Common myeloid progenitor, CD34-positive (primary cell): ENCODE data around the gene TMEM120B.
"Not testable (repeated sequence)": the region's sequence is repeated elsewhere in the genome, so short reads cannot be mapped to it uniquely, and the experiment has no call there.

Experiments
- CTCF ChIA-PET: fragments of 350-600 bp; sonication (Branson Sonifier 250); formaldehyde crosslinking; loops from one replicate; lab custom pipeline; 2021; ENCODE audit warnings: antibody characterized with exemption; lab: Charles Lee
- POLR2A ChIA-PET: fragments of 350-600 bp; sonication (Branson Sonifier 250); formaldehyde crosslinking; loops from one replicate; lab custom pipeline; 2021; ENCODE audit warnings: antibody characterized with exemption; lab: Charles Lee
- DNase-seq, 3 donors: peaks; one replicate each; pipeline versions ENCODE4 v3.0.0 to v3.0.0-alpha.2; 2013
- H3K27ac ChIP-seq, 2 experiments: 1 replicate in 1 of 2; 2 replicates in 1 of 2; pipeline ENCODE4 v1.7.0; 2013; ENCODE audit warnings: inconsistent platforms in 2 of 2, low read length in 2 of 2, mild to moderate bottlenecking in 2 of 2, low read depth in 1 of 2, moderate library complexity in 1 of 2; ENCODE audit not compliant: severe bottlenecking in 2 of 2, insufficient read depth in 1 of 2, poor library complexity in 1 of 2
- H3K27me3 ChIP-seq, 5 experiments: replicated peaks in 2 of 5; 1 replicate in 3 of 5; 2 replicates in 2 of 5; pipeline versions ENCODE4 v1.6.1 to v1.7.0; 2013; ENCODE audit warnings: low read length in 4 of 5, mild to moderate bottlenecking in 2 of 5, moderate library complexity in 2 of 5, inconsistent platforms in 1 of 5; ENCODE audit not compliant: insufficient read depth in 5 of 5, control insufficient read depth in 4 of 5
- H3K36me3 ChIP-seq, 4 experiments: 1 replicate in 2 of 4; 2 replicates in 2 of 4; pipeline versions ENCODE4 v1.6.1 to v1.7.0; 2013; ENCODE audit warnings: low read length in 3 of 4, control low read depth in 1 of 4, mild to moderate bottlenecking in 1 of 4; ENCODE audit not compliant: control insufficient read depth in 4 of 4, insufficient read depth in 4 of 4
- H3K4me1 ChIP-seq, 4 experiments: 1 replicate in 3 of 4; 2 replicates in 1 of 4; pipeline versions ENCODE4 v1.6.1 to v1.7.1; 2013; ENCODE audit warnings: low read length in 3 of 4, mild to moderate bottlenecking in 3 of 4, control low read depth in 1 of 4, inconsistent platforms in 1 of 4, moderate library complexity in 1 of 4; ENCODE audit not compliant: control insufficient read depth in 4 of 4, insufficient read depth in 4 of 4; ENCODE audit errors: control extremely low read depth in 1 of 4
- H3K4me3 ChIP-seq, 7 experiments: 1 replicate in 4 of 7; 2 replicates in 3 of 7; pipeline versions ENCODE4 v1.5.1 to v1.7.0; 2013; ENCODE audit warnings: mild to moderate bottlenecking in 7 of 7, low read length in 6 of 7, moderate library complexity in 6 of 7, inconsistent platforms in 2 of 7, low read depth in 2 of 7, control low read depth in 1 of 7; ENCODE audit not compliant: insufficient read depth in 4 of 7, control insufficient read depth in 1 of 7; ENCODE audit errors: extremely low read depth in 1 of 7
- H3K9me3 ChIP-seq, 5 experiments: 1 replicate in 4 of 5; 2 replicates in 1 of 5; pipeline versions ENCODE4 v1.6.1 to v1.7.1; 2013; ENCODE audit warnings: low read length in 4 of 5, mild to moderate bottlenecking in 2 of 5, inconsistent platforms in 1 of 5, low read depth in 1 of 5, moderate library complexity in 1 of 5; ENCODE audit not compliant: control insufficient read depth in 4 of 5, insufficient read depth in 2 of 5; ENCODE audit errors: control extremely low read depth in 1 of 5
- WGBS: methylation state at CpG from one replicate; pipeline ENCODE4 v1.1.5; 2013; ENCODE audit not compliant: insufficient coverage; 5-methylcytosine and 5-hydroxymethylcytosine counted together

TMEM120B gene

GRCh38 chr12:121733849-121734248 is 21.3 kb downstream of the TMEM120B start:
- H3K9me3 ChIP-seq, result no peaks in the 10 kb centered on the region
- 100% methylated on average over 6 of the region's 8 CpGs for WGBS
- no peaks in the 10 kb centered on the region for H3K27me3 ChIP-seq
- ChIA-PET POLR2A (no interaction called here), CTCF (interaction anchor here (1.3 kb wide), 1 partner anchor 11 kb away, joined by 4 read pairs; no protein-coding TSS in a partner anchor)
- DNase-seq, result no peak
- H3K4me1 ChIP-seq, result no peaks in the 10 kb centered on the region
- no peak overlapping the region for H3K27ac ChIP-seq
- H3K4me3 ChIP-seq, result no peak overlapping the region
- no peaks in the 10 kb centered on the region for H3K36me3 ChIP-seq

GRCh38 chr12:121738340-121738858 is 25.8 kb downstream of the TMEM120B start:
- H3K36me3 ChIP-seq, result no peaks in the 10 kb centered on the region
- no peak overlapping the region for H3K4me3 ChIP-seq
- DNase-seq, result peak in 2 of 3 donors; percentile 16 to 38
- H3K9me3 ChIP-seq, result no peaks in the 10 kb centered on the region
- 95% methylated on average over 7 of the region's 9 CpGs for WGBS
- ChIA-PET POLR2A (no interaction called here), CTCF (no interaction called here)
- H3K27ac ChIP-seq, result no peak overlapping the region
- no peaks in the 10 kb centered on the region for H3K27me3 ChIP-seq
- H3K4me1 ChIP-seq, result peaks cover 0 to 5% (median 4%) of the 10 kb centered on the region in 4 experiments

- Histone ChIP-seq H3K9me3 (no peaks in the 10 kb centered on the region), H3K27ac (no peak overlapping the region), H3K36me3 (peaks cover 0 to 17% (median 0%) of the 10 kb centered on the region in 4 experiments), H3K4me1 (peaks cover 0 to 5% (median 4%) of the 10 kb centered on the region in 4 experiments), H3K27me3 (no peaks in the 10 kb centered on the region), H3K4me3 (no peak overlapping the region)
- 100% methylated on average over 3 of the region's 4 CpGs for WGBS
- no peak for DNase-seq
- POLR2A ChIA-PET, result no interaction called here
- CTCF ChIA-PET, result interaction anchor here (1.0 to 1.6 kb wide), 5 partner anchors 8 to 50 kb away, joined by 3 to 5 read pairs (median 3); no protein-coding TSS in a partner anchor
These were observed 28.3 kb downstream of the TMEM120B start for GRCh38 chr12:121740847-121741246.

- CTCF ChIA-PET, result interaction anchor here (1.0 to 1.4 kb wide), 4 partner anchors 21 to 51 kb away, joined by 3 to 5 read pairs (median 3); no protein-coding TSS in a partner anchor
- POLR2A ChIA-PET, result no interaction called here
These were observed 29.2 kb downstream of the TMEM120B start for GRCh38 chr12:121741743-121742142.

GRCh38 chr12:121745545-121745944 is 33.0 kb downstream of the TMEM120B start:
- DNase-seq, H3K27ac ChIP-seq, H3K9me3 ChIP-seq, POLR2A ChIA-PET, H3K27me3 ChIP-seq, H3K4me3 ChIP-seq: not testable (repeated sequence)
- peaks cover 0 to 18% (median 15%) of the 10 kb centered on the region in 4 experiments for H3K4me1 ChIP-seq
- CTCF ChIA-PET, result interaction anchor here (2.4 kb wide), 1 partner anchor 19 kb away, joined by 7 read pairs; no protein-coding TSS in a partner anchor
- peaks cover 0 to 24% (median 3%) of the 10 kb centered on the region in 4 experiments for H3K36me3 ChIP-seq
- WGBS, result 100% methylated on average over 4 of the region's 5 CpGs

More at GRCh38 chr12:121741743-121742142, 29.2 kb downstream of the TMEM120B start:
- Histone ChIP-seq H3K36me3 (peaks cover 0 to 17% (median 0%) of the 10 kb centered on the region in 4 experiments), H3K9me3 (no peaks in the 10 kb centered on the region), H3K4me1 (peaks cover 0 to 5% (median 4%) of the 10 kb centered on the region in 4 experiments), H3K27me3 (no peaks in the 10 kb centered on the region), H3K4me3 (no peak overlapping the region), H3K27ac (peak overlapping the region in 1 of 2 experiments; percentile 49)
- WGBS, result 43% methylated on average over 4 of the region's 6 CpGs
- DNase-seq, result peak in 2 of 3 donors; percentile 35 to 38

- POLR2A ChIA-PET, result no interaction called here
These were observed 35.6 kb downstream of the TMEM120B start for GRCh38 chr12:121748218-121748570.

More at GRCh38 chr12:121748218-121748570, 35.6 kb downstream of the TMEM120B start:
- Histone ChIP-seq H3K27me3 (no peaks in the 10 kb centered on the region), H3K36me3 (peaks cover 2 to 33% (median 8%) of the 10 kb centered on the region in 4 experiments), H3K4me3 (no peak overlapping the region), H3K9me3 (no peaks in the 10 kb centered on the region), H3K4me1 (peaks cover 0 to 14% (median 11%) of the 10 kb centered on the region in 4 experiments), H3K27ac (peak overlapping the region; percentile 4 to 69)
- DNase-seq, result peak in 2 of 3 donors; percentile 17
- 82% methylated on average over 12 of the region's 13 CpGs for WGBS
- CTCF ChIA-PET, result interaction anchor here (0.8 to 1.6 kb wide), 3 partner anchors 17 to 29 kb away, joined by 4 to 6 read pairs (median 5); no protein-coding TSS in a partner anchor
